SK-MEL-5 (cell line): ENCODE data around the gene NDFIP1. TPM values are rescaled to one million over a fixed set of nuclear protein-coding genes. Genes with fewer than 3 reads are reported as not detected.
"Not testable (repeated sequence)": the region's sequence is repeated elsewhere in the genome, so short reads cannot be mapped to it uniquely, and the experiment has no call there.

Source experiments
- DNase-seq: peaks from one replicate; pipeline ENCODE4 v3.0.0-alpha.2; 2016; ENCODE audit warnings: low read depth, low spot score
- in situ Hi-C: cut with HindIII; loops from 2 replicates; pipeline ENCODE4 v1.10.0; 2016; ENCODE audit warnings: low sequenced_read_pairs, high pct_unique_total_duplicates, low pct_unique_long_range_greater_than_20kb
- total RNA-seq: library from RNA; depleted of rRNA; stranded (reverse); fragments of >200 nt; shearing (Covaris generic); gene quantifications from 2 replicates; pipeline ENCODE4 v1.2.3, GENCODE V29; 2014

NDFIP1 gene
- total RNA-seq, 1 experiment from 2014 or later, result 41.8 TPM

GRCh38 chr5:142087920-142088679, 20.5 kb upstream of the NDFIP1 start:
- in situ Hi-C loops, result no loop called here
- no peak for DNase-seq

GRCh38 chr5:142088855-142089479, 19.6 kb upstream of the NDFIP1 start:
- in situ Hi-C loops, DNase-seq: not testable (repeated sequence)

- in situ Hi-C loops, result no loop called here
- no peak for DNase-seq
Measured at GRCh38 chr5:142091012-142091411, 17.6 kb upstream of the NDFIP1 start.

GRCh38 chr5:142091922-142092321, 16.7 kb upstream of the NDFIP1 start:
- in situ Hi-C loops, result no loop called here
- no peak for DNase-seq

GRCh38 chr5:142095035-142095434, 13.5 kb upstream of the NDFIP1 start:
- in situ Hi-C loops, result no loop called here
- no peak for DNase-seq

- in situ Hi-C loops, result no loop called here
- DNase-seq, result no peak
Measured at GRCh38 chr5:142095651-142096330, 12.8 kb upstream of the NDFIP1 start.

GRCh38 chr5:142096382-142096781, 12.2 kb upstream of the NDFIP1 start:
- no peak for DNase-seq
- in situ Hi-C loops, result no loop called here

- in situ Hi-C loops, result no loop called here
- DNase-seq, result no peak
Measured at GRCh38 chr5:142097681-142098080, 10.9 kb upstream of the NDFIP1 start.

GRCh38 chr5:142098275-142098674, 10.3 kb upstream of the NDFIP1 start:
- in situ Hi-C loops, result no loop called here
- no peak for DNase-seq

- DNase-seq, result no peak
- in situ Hi-C loops, result no loop called here
Measured at GRCh38 chr5:142098931-142099330, 9.6 kb upstream of the NDFIP1 start.

GRCh38 chr5:142100307-142100706, 8.3 kb upstream of the NDFIP1 start:
- DNase-seq, result no peak
- in situ Hi-C loops, result no loop called here

GRCh38 chr5:142102980-142103740, 5.4 kb upstream of the NDFIP1 start:
- DNase-seq, result no peak
- in situ Hi-C loops, result no loop called here

- DNase-seq, result no peak
- in situ Hi-C loops, result no loop called here
Measured at GRCh38 chr5:142104491-142104890, 4.1 kb upstream of the NDFIP1 start.

- no peak for DNase-seq
- in situ Hi-C loops, result no loop called here
Measured at GRCh38 chr5:142106061-142106460, 2.5 kb upstream of the NDFIP1 start.

GRCh38 chr5:142107036-142107735, 1.4 kb upstream of the NDFIP1 start:
- in situ Hi-C loops, result no loop called here
- no peak for DNase-seq

GRCh38 chr5:142107736-142108431, 695 bp upstream of the NDFIP1 start:
- no peak for DNase-seq
- in situ Hi-C loops, result no loop called here
